ENCODE results near the gene MON1B. TPM values are rescaled to one million over a fixed set of nuclear protein-coding genes. Genes with fewer than 3 reads are reported as not detected.
"Not testable (repeated sequence)": the region's sequence is repeated elsewhere in the genome, so short reads cannot be mapped to it uniquely, and the experiment has no call there.

Gene MON1B
- polyA plus RNA-seq, 1 donor (not counting 4 experiments of a cell fraction or from before 2014, with no cell fraction given) = 9.7 TPM

GRCh38 chr16:77236063-77236511 is 45.1 kb downstream of the MON1B start:
- H3K36me3 ChIP-seq (ENCODE audit: control insufficient read depth in 2 of 2, extremely low read depth in 1 of 2, insufficient read depth in 2 of 2, low read length in 2 of 2) = no peaks in the 10 kb centered on the region
- no peaks in the 10 kb centered on the region for H3K27me3 ChIP-seq (ENCODE audit: control insufficient read depth, extremely low read depth, insufficient read depth, low read length)
- TF ChIP-seq EZH2 (IDR thresholded peaks at IDR 0.05; ENCODE audit: low read length) (no peak), CTCF (optimal IDR thresholded peaks at IDR 0.05 in 1 of 3, IDR thresholded peaks at IDR 0.05 in 1 of 3, conservative IDR thresholded peaks at IDR 0.05 in 1 of 3; ENCODE audit: extremely low read depth in 1 of 3, insufficient read depth in 2 of 3, low read length in 3 of 3) (peak; percentile 99 to 100 (median 99))
- no peaks in the 10 kb centered on the region for H4K20me1 ChIP-seq (ENCODE audit: control insufficient read depth, extremely low read depth, insufficient read depth, low read length)
- no peak overlapping the region for H3K4me3 ChIP-seq (ENCODE audit: control insufficient read depth in 2 of 3, extremely low read depth in 1 of 3, insufficient read depth in 2 of 3, low read depth in 1 of 3, low read length in 3 of 3)
- H2AFZ ChIP-seq (ENCODE audit: control insufficient read depth, low read length) = peak overlapping the region; percentile 76
- H3K9ac ChIP-seq (ENCODE audit: control insufficient read depth, extremely low read depth, insufficient read depth, low read length) = no peak overlapping the region
- no peaks in the 10 kb centered on the region for H3K9me3 ChIP-seq (ENCODE audit: control insufficient read depth, low read depth, low read length)
- dilution Hi-C loops (cut with MboI; ENCODE audit: extremely low pct_ligation_motif_present, low sequenced_read_pairs) = loop anchor here (25.0 kb wide), 1 partner anchor 351 kb away; no protein-coding TSS in a partner anchor
- H3K79me2 ChIP-seq (ENCODE audit: control insufficient read depth, insufficient read depth, low read length) = no peaks in the 10 kb centered on the region
- FAIRE-seq (peak; percentile 71), DNase-seq (ENCODE audit: low read depth, low spot score) (no peak)
- H3K27ac ChIP-seq (ENCODE audit: control insufficient read depth, insufficient read depth, low read length) = no peak overlapping the region
- H3K4me2 ChIP-seq (ENCODE audit: control insufficient read depth, extremely low read depth, insufficient read depth, low read depth, low read length) = no peak overlapping the region
- no peaks in the 10 kb centered on the region for H3K9me1 ChIP-seq (ENCODE audit: control insufficient read depth, extremely low read depth, insufficient read depth, low read length)
- H3K4me1 ChIP-seq (ENCODE audit: control insufficient read depth, extremely low read depth, insufficient read depth, low read length) = no peaks in the 10 kb centered on the region

GRCh38 chr16:77238593-77238992 is 47.6 kb downstream of the MON1B start:
- no peaks in the 10 kb centered on the region for H3K27me3 ChIP-seq (ENCODE audit: control insufficient read depth, extremely low read depth, insufficient read depth, low read length)
- TF ChIP-seq CTCF (optimal IDR thresholded peaks at IDR 0.05 in 1 of 3, IDR thresholded peaks at IDR 0.05 in 1 of 3, conservative IDR thresholded peaks at IDR 0.05 in 1 of 3; ENCODE audit: extremely low read depth in 1 of 3, insufficient read depth in 2 of 3, low read length in 3 of 3) = no peak
- H3K36me3 ChIP-seq (ENCODE audit: control insufficient read depth in 2 of 2, extremely low read depth in 1 of 2, insufficient read depth in 2 of 2, low read length in 2 of 2) = no peaks in the 10 kb centered on the region
- H3K4me3 ChIP-seq (ENCODE audit: control insufficient read depth in 2 of 3, extremely low read depth in 1 of 3, insufficient read depth in 2 of 3, low read depth in 1 of 3, low read length in 3 of 3) = no peak overlapping the region
- no peaks in the 10 kb centered on the region for H3K79me2 ChIP-seq (ENCODE audit: control insufficient read depth, insufficient read depth, low read length)
- H3K4me2 ChIP-seq (ENCODE audit: control insufficient read depth, extremely low read depth, insufficient read depth, low read depth, low read length) = no peak overlapping the region
- DNase-seq (ENCODE audit: low read depth, low spot score) (no peak), FAIRE-seq (no peak)
- no peaks in the 10 kb centered on the region for H4K20me1 ChIP-seq (ENCODE audit: control insufficient read depth, extremely low read depth, insufficient read depth, low read length)
- no peaks in the 10 kb centered on the region for H3K9me1 ChIP-seq (ENCODE audit: control insufficient read depth, extremely low read depth, insufficient read depth, low read length)
- no peak overlapping the region for H3K27ac ChIP-seq (ENCODE audit: control insufficient read depth, insufficient read depth, low read length)
- dilution Hi-C loops (cut with MboI; ENCODE audit: extremely low pct_ligation_motif_present, low sequenced_read_pairs) = loop anchor here (25.0 kb wide), 1 partner anchor 349 kb away; no protein-coding TSS in a partner anchor
- no peak overlapping the region for H2AFZ ChIP-seq (ENCODE audit: control insufficient read depth, low read length)
- no peak overlapping the region for H3K9ac ChIP-seq (ENCODE audit: control insufficient read depth, extremely low read depth, insufficient read depth, low read length)
- no peaks in the 10 kb centered on the region for H3K4me1 ChIP-seq (ENCODE audit: control insufficient read depth, extremely low read depth, insufficient read depth, low read length)
- H3K9me3 ChIP-seq (ENCODE audit: control insufficient read depth, low read depth, low read length) = no peaks in the 10 kb centered on the region

- not testable (repeated sequence) for H3K36me3 ChIP-seq (ENCODE audit: control insufficient read depth in 2 of 2, extremely low read depth in 1 of 2, insufficient read depth in 2 of 2, low read length in 2 of 2); FAIRE-seq; H3K9me3 ChIP-seq (ENCODE audit: control insufficient read depth, low read depth, low read length); H4K20me1 ChIP-seq (ENCODE audit: control insufficient read depth, extremely low read depth, insufficient read depth, low read length); H3K27me3 ChIP-seq (ENCODE audit: control insufficient read depth, extremely low read depth, insufficient read depth, low read length); DNase-seq (ENCODE audit: low read depth, low spot score); H3K4me3 ChIP-seq (ENCODE audit: control insufficient read depth in 2 of 3, extremely low read depth in 1 of 3, insufficient read depth in 2 of 3, low read depth in 1 of 3, low read length in 3 of 3); H3K79me2 ChIP-seq (ENCODE audit: control insufficient read depth, insufficient read depth, low read length); H3K9ac ChIP-seq (ENCODE audit: control insufficient read depth, extremely low read depth, insufficient read depth, low read length); H3K9me1 ChIP-seq (ENCODE audit: control insufficient read depth, extremely low read depth, insufficient read depth, low read length); H3K4me1 ChIP-seq (ENCODE audit: control insufficient read depth, extremely low read depth, insufficient read depth, low read length); H3K4me2 ChIP-seq (ENCODE audit: control insufficient read depth, extremely low read depth, insufficient read depth, low read depth, low read length); H3K27ac ChIP-seq (ENCODE audit: control insufficient read depth, insufficient read depth, low read length); H2AFZ ChIP-seq (ENCODE audit: control insufficient read depth, low read length)
- dilution Hi-C loops (cut with MboI; ENCODE audit: extremely low pct_ligation_motif_present, low sequenced_read_pairs) = loop anchor here (25.0 kb wide), 1 partner anchor 345 kb away; no protein-coding TSS in a partner anchor
Observed at GRCh38 chr16:77242471-77242870, 51.5 kb downstream of the MON1B start.
